Measurements from ENCODE around the gene DSPP. TPM values are rescaled to one million over a fixed set of nuclear protein-coding genes. Genes with fewer than 3 reads are reported as not detected.

Gene DSPP
- total RNA-seq, 1 experiment from 2014 or later, result not detected

DNA sequence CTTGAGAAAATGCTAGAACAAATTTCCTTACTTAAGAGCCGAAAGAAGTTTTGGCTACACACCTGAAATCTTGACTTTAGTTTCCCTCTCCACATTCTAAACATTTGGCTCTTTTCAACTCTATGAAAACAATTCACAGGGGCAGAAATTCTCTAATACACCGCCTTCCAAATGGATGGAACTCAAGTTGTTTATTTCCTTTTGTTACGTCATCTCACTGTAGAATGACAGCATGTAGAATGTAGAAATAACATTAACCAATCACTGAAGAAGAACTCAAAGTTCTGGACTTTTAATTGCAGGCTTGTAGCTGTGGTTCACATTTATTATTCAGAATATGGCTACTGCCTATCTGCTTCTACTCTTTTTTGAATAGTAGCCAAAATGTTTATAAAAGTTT lies 43.6 kb downstream of the DSPP start:
- Histone ChIP-seq H3K4me3 (no peak overlapping the region), H3K36me3 (no peaks in the 10 kb centered on the region), H3K27me3 (replicated peaks) (no peaks in the 10 kb centered on the region), H3K4me1 (replicated peaks) (no peaks in the 10 kb centered on the region), H3K27ac (no peak overlapping the region), H3K9me3 (replicated peaks) (no peaks in the 10 kb centered on the region)
- DNase-seq (ENCODE audit: low read depth in 1 of 2, low spot score in 2 of 2), result no peak

GRCh38 chr4:87654487-87655044 lies 46.2 kb downstream of the DSPP start:
- Histone ChIP-seq H3K9me3 (replicated peaks) (no peaks in the 10 kb centered on the region), H3K36me3 (no peaks in the 10 kb centered on the region), H3K27me3 (replicated peaks) (no peaks in the 10 kb centered on the region), H3K4me1 (replicated peaks) (peaks cover 11% of the 10 kb centered on the region), H3K4me3 (no peak overlapping the region), H3K27ac (no peak overlapping the region)
- DNase-seq (ENCODE audit: low read depth in 1 of 2, low spot score in 2 of 2), result no peak

GRCh38 chr4:87657525-87657924 lies 49.2 kb downstream of the DSPP start:
- Histone ChIP-seq H3K36me3 (no peaks in the 10 kb centered on the region), H3K4me3 (no peak overlapping the region), H3K27ac (0 out of 2 replicates have a peak overlapping the region, but pooled peaks have one; percentile 18), H3K9me3 (replicated peaks) (no peaks in the 10 kb centered on the region), H3K27me3 (replicated peaks) (no peaks in the 10 kb centered on the region), H3K4me1 (replicated peaks) (peaks cover 11% of the 10 kb centered on the region)
- DNase-seq (ENCODE audit: low read depth in 1 of 2, low spot score in 2 of 2), result peak in 1 of 2 experiments; percentile 37

GRCh38 chr4:87659247-87659931 lies 51.1 kb downstream of the DSPP start:
- Histone ChIP-seq H3K4me1 (replicated peaks) (peaks cover 11% of the 10 kb centered on the region), H3K27ac (no peak overlapping the region), H3K36me3 (no peaks in the 10 kb centered on the region), H3K27me3 (replicated peaks) (no peaks in the 10 kb centered on the region), H3K4me3 (no peak overlapping the region), H3K9me3 (replicated peaks) (no peaks in the 10 kb centered on the region)
- DNase-seq (ENCODE audit: low read depth in 1 of 2, low spot score in 2 of 2), result no peak

GRCh38 chr4:87662871-87663270 lies 54.5 kb downstream of the DSPP start:
- no peak for DNase-seq (ENCODE audit: low read depth in 1 of 2, low spot score in 2 of 2)
- no peaks in the 10 kb centered on the region for H3K36me3 ChIP-seq
- no peaks in the 10 kb centered on the region for H3K9me3 ChIP-seq (replicated peaks)
- H3K4me3 ChIP-seq, result no peak overlapping the region
- no peaks in the 10 kb centered on the region for H3K27me3 ChIP-seq (replicated peaks)
- H3K4me1 ChIP-seq (replicated peaks), result peaks cover 3% of the 10 kb centered on the region
- H3K27ac ChIP-seq, result no peak overlapping the region

Other genes starting within 250 kb of the DSPP start
- 66.9 and 71.9 TPM in 2 replicates for gene HSD17B11, start 217.3 kb upstream of the DSPP start, total RNA-seq (2014; rRNA removed; shearing (Covaris generic))
- gene NUDT9, start 186.0 kb upstream of the DSPP start, total RNA-seq (2014; rRNA removed; shearing (Covaris generic)), result 8.0 and 10.1 TPM in 2 replicates
- not detected in 2 replicates for gene SPARCL1, start 79.2 kb upstream of the DSPP start, total RNA-seq (2014; rRNA removed; shearing (Covaris generic))
- gene DMP1, start 41.8 kb downstream of the DSPP start, total RNA-seq (2014; rRNA removed; shearing (Covaris generic)), result not detected in 2 replicates
- 0.19 and 0.21 TPM in 2 replicates for gene IBSP, start 191.0 kb downstream of the DSPP start, total RNA-seq (2014; rRNA removed; shearing (Covaris generic))
- 0.24 TPM in 1 of 2 replicates, not detected in the other for gene MEPE, start 224.4 kb downstream of the DSPP start, total RNA-seq (2014; rRNA removed; shearing (Covaris generic))

Data from SJSA1 (cell line).